WERI-Rb-1 (cell line): ENCODE measurements around the gene EOGT.

Source experiments
- DNase-seq: peaks from one replicate; pipeline ENCODE4 v3.0.0-alpha.2; 2020
- H3K27ac ChIP-seq: fragments of 250-450 bp; sonication (Bioruptor Pico); 2 replicates; pipeline ENCODE4 v1.5.1; 2020; ENCODE audit warnings: mild to moderate bottlenecking, moderate library complexity
- H3K27me3 ChIP-seq: fragments of 250-450 bp; sonication (Bioruptor Pico); 2 replicates; pipeline ENCODE4 v1.5.1; 2021; ENCODE audit warnings: mild to moderate bottlenecking, low read depth, moderate library complexity; ENCODE audit not compliant: insufficient read depth, severe bottlenecking
- H3K36me3 ChIP-seq: fragments of 250-450 bp; sonication (Bioruptor Pico); 2 replicates; pipeline ENCODE4 v1.5.1; 2020; ENCODE audit warnings: mild to moderate bottlenecking, moderate library complexity
- H3K4me3 ChIP-seq: 2 replicates; pipeline ENCODE4 v1.5.1; 2011; ENCODE audit warnings: low read depth, mild to moderate bottlenecking, control low read depth, low read length
- H3K9me3 ChIP-seq: fragments of 250-450 bp; sonication (Bioruptor Pico); 2 replicates; pipeline ENCODE4 v1.5.1; 2021; ENCODE audit warnings: mild to moderate bottlenecking, moderate library complexity; ENCODE audit not compliant: severe bottlenecking
- TF ChIP-seq, protein P1 (sequence below): IDR thresholded peaks from 2 replicates; pipeline ENCODE4 v1.5.1; 2011; ENCODE audit warnings: low read depth, mild to moderate bottlenecking, control low read depth, inconsistent platforms, low read length

EOGT gene

DNA sequence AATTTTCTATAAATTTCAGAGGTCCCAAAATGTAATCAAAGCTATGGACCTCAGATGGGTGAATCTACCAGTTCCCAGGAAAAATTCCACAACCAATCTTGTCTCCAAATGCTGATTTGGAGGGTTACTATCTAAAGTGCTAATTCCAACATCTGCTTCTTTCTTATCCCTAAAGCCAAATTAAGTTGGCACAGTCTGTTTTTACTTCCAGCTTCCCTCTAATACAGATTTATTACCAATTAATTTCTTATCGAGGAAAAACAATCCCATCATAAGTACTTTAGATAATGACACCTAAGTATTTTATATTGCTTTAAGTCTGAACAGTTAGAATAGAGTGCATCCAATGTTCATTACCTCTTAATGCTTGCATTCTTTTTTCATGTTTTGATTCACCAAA lies 68.3 kb downstream of the EOGT start:
- Histone ChIP-seq H3K4me3 (no peak overlapping the region), H3K36me3 (no peaks in the 10 kb centered on the region), H3K27me3 (no peaks in the 10 kb centered on the region), H3K27ac (no peak overlapping the region), H3K9me3 (no peaks in the 10 kb centered on the region)
- DNase-seq, result no peak
- TF ChIP-seq, protein P1, sequence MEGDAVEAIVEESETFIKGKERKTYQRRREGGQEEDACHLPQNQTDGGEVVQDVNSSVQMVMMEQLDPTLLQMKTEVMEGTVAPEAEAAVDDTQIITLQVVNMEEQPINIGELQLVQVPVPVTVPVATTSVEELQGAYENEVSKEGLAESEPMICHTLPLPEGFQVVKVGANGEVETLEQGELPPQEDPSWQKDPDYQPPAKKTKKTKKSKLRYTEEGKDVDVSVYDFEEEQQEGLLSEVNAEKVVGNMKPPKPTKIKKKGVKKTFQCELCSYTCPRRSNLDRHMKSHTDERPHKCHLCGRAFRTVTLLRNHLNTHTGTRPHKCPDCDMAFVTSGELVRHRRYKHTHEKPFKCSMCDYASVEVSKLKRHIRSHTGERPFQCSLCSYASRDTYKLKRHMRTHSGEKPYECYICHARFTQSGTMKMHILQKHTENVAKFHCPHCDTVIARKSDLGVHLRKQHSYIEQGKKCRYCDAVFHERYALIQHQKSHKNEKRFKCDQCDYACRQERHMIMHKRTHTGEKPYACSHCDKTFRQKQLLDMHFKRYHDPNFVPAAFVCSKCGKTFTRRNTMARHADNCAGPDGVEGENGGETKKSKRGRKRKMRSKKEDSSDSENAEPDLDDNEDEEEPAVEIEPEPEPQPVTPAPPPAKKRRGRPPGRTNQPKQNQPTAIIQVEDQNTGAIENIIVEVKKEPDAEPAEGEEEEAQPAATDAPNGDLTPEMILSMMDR, result no peak

- no peak for DNase-seq
- H3K27me3 ChIP-seq, result no peaks in the 10 kb centered on the region
- TF ChIP-seq, protein P1, result no peak
- no peak overlapping the region for H3K4me3 ChIP-seq
- no peak overlapping the region for H3K27ac ChIP-seq
- no peaks in the 10 kb centered on the region for H3K9me3 ChIP-seq
- no peaks in the 10 kb centered on the region for H3K36me3 ChIP-seq
Measured at GRCh38 chr3:68943753-68944500, 69.6 kb downstream of the EOGT start.

DNA sequence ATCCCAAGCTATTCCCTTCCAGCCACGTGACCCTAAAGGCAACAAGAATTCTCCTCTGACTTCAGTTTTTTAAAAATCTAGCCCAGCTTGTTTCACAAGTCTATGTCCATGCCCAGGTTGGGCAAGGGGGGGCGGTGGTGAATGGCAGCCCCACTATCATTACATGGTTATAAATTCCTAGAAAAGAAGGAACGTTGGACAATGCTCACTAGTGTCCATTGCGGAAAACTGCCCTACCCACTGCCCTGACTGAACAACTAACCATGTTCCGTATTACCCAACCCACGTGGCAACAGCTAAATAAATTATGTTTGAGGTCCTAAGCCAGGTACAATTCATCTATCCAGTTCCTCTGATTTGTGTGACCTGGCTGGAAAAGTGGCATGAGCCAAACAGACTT lies 72.4 kb downstream of the EOGT start:
- no peaks in the 10 kb centered on the region for H3K27me3 ChIP-seq
- TF ChIP-seq, protein P1, result no peak
- no peaks in the 10 kb centered on the region for H3K9me3 ChIP-seq
- no peak for DNase-seq
- no peak overlapping the region for H3K4me3 ChIP-seq
- H3K36me3 ChIP-seq, result no peaks in the 10 kb centered on the region
- H3K27ac ChIP-seq, result no peak overlapping the region

- TF ChIP-seq, protein P1, result no peak
Measured at GRCh38 chr3:68936856-68937255, 76.6 kb downstream of the EOGT start.

DNA sequence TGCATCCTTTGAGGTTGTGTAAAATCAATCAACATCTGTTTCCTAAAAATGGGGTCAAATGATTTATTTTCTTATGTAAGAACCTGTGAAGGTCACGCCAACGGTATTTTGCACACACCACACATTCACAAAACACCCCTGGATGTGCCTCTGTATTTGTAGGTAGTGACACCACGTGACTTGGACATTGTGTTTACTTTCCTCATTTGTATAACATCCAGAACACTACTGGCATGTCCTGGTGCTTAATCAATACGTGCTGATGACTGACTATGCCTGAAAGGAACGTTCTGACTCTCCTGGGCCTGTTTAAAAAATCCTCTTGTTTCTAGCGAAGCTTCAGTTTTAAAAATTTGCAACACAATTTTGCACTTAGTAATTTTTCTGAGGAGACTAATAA lies 77.7 kb downstream of the EOGT start:
- no peaks in the 10 kb centered on the region for H3K27me3 ChIP-seq
- TF ChIP-seq, protein P1, result no peak
- DNase-seq, result no peak
- no peaks in the 10 kb centered on the region for H3K9me3 ChIP-seq
- no peak overlapping the region for H3K27ac ChIP-seq
- H3K36me3 ChIP-seq, result no peaks in the 10 kb centered on the region
- no peak overlapping the region for H3K4me3 ChIP-seq

More at GRCh38 chr3:68936856-68937255, 76.6 kb downstream of the EOGT start:
- Histone ChIP-seq H3K27ac (no peak overlapping the region), H3K36me3 (no peaks in the 10 kb centered on the region), H3K9me3 (no peaks in the 10 kb centered on the region), H3K27me3 (no peaks in the 10 kb centered on the region), H3K4me3 (no peak overlapping the region)
- no peak for DNase-seq
